ENCODE data around the gene PARN.
A peak's percentile ranks its signal among the peaks of the same experiment; 100 is the strongest.

PARN gene

GRCh38 chr16:14529010-14529669 is 100.9 kb downstream of the PARN start:
- peak; percentile 69 for DNase-seq (ENCODE audit: low spot score)

GRCh38 chr16:14528306-14528705 is 101.8 kb downstream of the PARN start:
- no peak for DNase-seq (ENCODE audit: low spot score)

GRCh38 chr16:14527411-14528044 is 102.5 kb downstream of the PARN start:
- no peak for DNase-seq (ENCODE audit: low spot score)

GRCh38 chr16:14525596-14525995 is 104.5 kb downstream of the PARN start:
- DNase-seq (ENCODE audit: low spot score): no peak

GRCh38 chr16:14524979-14525378 is 105.1 kb downstream of the PARN start:
- DNase-seq (ENCODE audit: low spot score): no peak

GRCh38 chr16:14523632-14524031 is 106.4 kb downstream of the PARN start:
- no peak for DNase-seq (ENCODE audit: low spot score)

GRCh38 chr16:14522671-14523070 is 107.4 kb downstream of the PARN start:
- DNase-seq (ENCODE audit: low spot score): no peak

- DNase-seq (ENCODE audit: low spot score): no peak
These were observed 109.3 kb downstream of the PARN start for GRCh38 chr16:14520753-14521152.

- no peak for DNase-seq (ENCODE audit: low spot score)
These were observed 115.1 kb downstream of the PARN start for GRCh38 chr16:14514967-14515366.

GRCh38 chr16:14513389-14514107 is 116.5 kb downstream of the PARN start:
- DNase-seq (ENCODE audit: low spot score): no peak

GRCh38 chr16:14511800-14512135 is 118.3 kb downstream of the PARN start:
- DNase-seq (ENCODE audit: low spot score): no peak

GRCh38 chr16:14510939-14511799 is 118.9 kb downstream of the PARN start:
- DNase-seq (ENCODE audit: low spot score): no peak

GRCh38 chr16:14510581-14510938 is 119.5 kb downstream of the PARN start:
- DNase-seq (ENCODE audit: low spot score): no peak

GRCh38 chr16:14509675-14510132 is 120.4 kb downstream of the PARN start:
- DNase-seq (ENCODE audit: low spot score): no peak

GRCh38 chr16:14509055-14509454 is 121.0 kb downstream of the PARN start:
- DNase-seq (ENCODE audit: low spot score): no peak

- no peak for DNase-seq (ENCODE audit: low spot score)
These were observed 124.2 kb downstream of the PARN start for GRCh38 chr16:14505846-14506245.

GRCh38 chr16:14502932-14503741 is 126.9 kb downstream of the PARN start:
- DNase-seq (ENCODE audit: low spot score): no peak

GRCh38 chr16:14502256-14502875 is 127.7 kb downstream of the PARN start:
- no peak for DNase-seq (ENCODE audit: low spot score)

GRCh38 chr16:14501331-14502255 is 128.5 kb downstream of the PARN start:
- DNase-seq (ENCODE audit: low spot score): peak; percentile 66

- DNase-seq (ENCODE audit: low spot score): no peak
These were observed 129.3 kb downstream of the PARN start for GRCh38 chr16:14500791-14501190.
